GM12873 (cell line): ENCODE data around the gene PDCD2L.

ENCODE experiments used
- CTCF ChIP-seq: IDR thresholded peaks from 2 replicates; pipeline ENCODE4 v1.5.1; 2012; ENCODE audit warnings: low read depth, mild to moderate bottlenecking, moderate library complexity, low read length, control low read depth; ENCODE audit not compliant: insufficient read depth; ENCODE audit errors: missing control alignments

PDCD2L gene

GRCh38 chr19:34471906-34472700 lies 67.9 kb downstream of the PDCD2L start:
- no peak for TF ChIP-seq CTCF

- TF ChIP-seq CTCF: no peak
Observed at GRCh38 chr19:34474233-34474989, 70.2 kb downstream of the PDCD2L start.

- no peak for TF ChIP-seq CTCF
Observed at GRCh38 chr19:34475026-34475974, 71.1 kb downstream of the PDCD2L start.
